Measurements from ENCODE around the gene FKBP2.

Gene FKBP2

GRCh38 chr11:64240435-64241240 is at the start of gene FKBP2:
Gene FKBP2 (plus strand): TSS chr11:64241095. CDS start chr11:64242388, 1,293 bp downstream.
- peak; percentile 96 to 99 for DNase-seq

- DNase-seq = no peak
Measured at GRCh38 chr11:64192434-64192833, 48.5 kb upstream of the FKBP2 start.

- no peak for DNase-seq
Measured at GRCh38 chr11:64196626-64197025, 44.3 kb upstream of the FKBP2 start.

GRCh38 chr11:64198511-64198910 is 42.4 kb upstream of the FKBP2 start:
- DNase-seq = no peak

- no peak for DNase-seq
Measured at GRCh38 chr11:64201543-64201942, 39.4 kb upstream of the FKBP2 start.

- DNase-seq = no peak
Measured at GRCh38 chr11:64202992-64203391, 37.9 kb upstream of the FKBP2 start.

- DNase-seq = no peak
Measured at GRCh38 chr11:64203421-64204079, 37.3 kb upstream of the FKBP2 start.

- DNase-seq = no peak
Measured at GRCh38 chr11:64204080-64204440, 36.8 kb upstream of the FKBP2 start.

- DNase-seq = peak; percentile 68 to 94
Measured at GRCh38 chr11:64204464-64204989, 36.4 kb upstream of the FKBP2 start.

- DNase-seq = no peak
Measured at GRCh38 chr11:64206457-64207255, 34.2 kb upstream of the FKBP2 start, which contains the start of gene FERMT3. Gene FERMT3 (plus strand): TSS chr11:64206721. CDS start chr11:64207365, 644 bp downstream.

GRCh38 chr11:64207256-64208085 is 33.4 kb upstream of the FKBP2 start:
- DNase-seq = no peak

GRCh38 chr11:64208086-64208795 is 32.7 kb upstream of the FKBP2 start:
- no peak for DNase-seq

- DNase-seq = no peak
Measured at GRCh38 chr11:64208796-64209562, 31.9 kb upstream of the FKBP2 start.

- DNase-seq = no peak
Measured at GRCh38 chr11:64209563-64209843, 31.4 kb upstream of the FKBP2 start.

GRCh38 chr11:64210301-64211020 is 30.4 kb upstream of the FKBP2 start:
- peak in 1 of 2 experiments; percentile 53 for DNase-seq

GRCh38 chr11:64211181-64211872 is 29.6 kb upstream of the FKBP2 start:
- no peak for DNase-seq

- DNase-seq = no peak
Measured at GRCh38 chr11:64216879-64217278, 24.0 kb upstream of the FKBP2 start.

GRCh38 chr11:64218628-64219353 is 22.1 kb upstream of the FKBP2 start:
- no peak for DNase-seq

- DNase-seq = no peak
Measured at GRCh38 chr11:64219354-64219684, 21.6 kb upstream of the FKBP2 start.

All from NCI-H446 (cell line).